HG03139 (cell line): ENCODE data around the gene ATF7.

Experiments used
- ATAC-seq: cut with Tn5 transposase; IDR thresholded peaks from one replicate; pipeline ENCODE4 v1.9.1; 2021; ENCODE audit not compliant: unreplicated experiment

ATF7 gene

DNA sequence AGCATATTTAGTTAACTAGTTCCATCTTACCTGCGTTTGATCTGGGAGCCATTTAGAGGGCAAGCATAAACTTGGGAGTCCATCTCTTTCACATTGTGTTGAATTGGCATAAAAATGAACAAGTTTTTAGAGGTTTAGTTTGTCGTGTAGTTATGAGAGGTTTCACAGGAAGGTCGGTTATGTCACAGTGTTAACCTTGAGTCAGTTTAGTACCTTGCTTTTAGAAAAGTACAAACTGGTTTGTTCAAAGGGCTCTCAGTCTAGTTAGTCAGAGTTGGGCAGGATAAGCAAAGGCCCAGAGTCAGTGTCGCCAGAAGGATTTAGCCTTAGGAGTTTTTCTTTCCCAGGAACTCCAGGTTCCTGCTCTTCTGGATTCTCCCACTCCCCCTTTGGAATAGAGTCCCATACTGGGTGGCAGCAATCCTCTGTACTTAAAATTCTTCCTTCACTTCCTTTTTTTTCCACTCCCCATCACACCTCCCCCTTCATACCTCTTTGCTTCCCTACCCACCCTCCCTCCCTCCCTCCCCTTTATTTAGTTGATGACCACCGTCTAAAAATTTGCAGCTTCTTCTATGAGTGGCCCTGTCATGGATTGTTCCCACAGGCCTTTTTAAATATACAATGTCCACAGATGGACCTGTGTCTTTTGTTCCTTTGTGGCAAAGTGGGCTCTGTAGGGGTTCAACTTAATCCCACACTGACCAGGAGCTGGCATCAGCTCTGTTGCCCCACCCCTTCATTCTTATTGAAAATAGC, 162.2 kb downstream of the ATF7 start:
- no peak for ATAC-seq

GRCh38 chr12:53462935-53463334, 163.2 kb downstream of the ATF7 start:
- no peak for ATAC-seq

GRCh38 chr12:53461591-53461990, 164.6 kb downstream of the ATF7 start:
- ATAC-seq = no peak

DNA sequence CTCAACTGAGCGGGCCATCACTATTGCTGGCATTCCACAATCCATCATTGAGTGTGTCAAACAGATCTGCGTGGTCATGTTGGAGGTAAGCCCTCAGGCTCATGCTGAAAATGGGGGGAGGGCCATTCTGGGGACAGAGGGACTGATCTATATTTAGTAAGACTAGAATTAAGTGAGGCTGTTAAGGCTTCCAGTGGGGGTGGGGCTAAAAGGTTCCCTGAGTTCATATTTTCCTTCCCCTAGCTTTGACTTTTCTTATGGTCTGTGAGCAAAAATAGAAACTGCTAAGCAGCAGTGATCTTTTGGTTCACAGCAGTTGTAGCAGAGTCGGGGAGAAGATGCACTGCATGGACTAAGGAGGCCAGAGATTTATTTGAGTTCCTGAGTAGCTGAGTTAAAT, 165.1 kb downstream of the ATF7 start:
- ATAC-seq = no peak

GRCh38 chr12:53459097-53459496, 167.1 kb downstream of the ATF7 start:
- no peak for ATAC-seq
